H9 (cell line): ENCODE data around the gene F13A1. TPM values are rescaled to one million over a fixed set of nuclear protein-coding genes. Genes with fewer than 3 reads are reported as not detected.

Source experiments
- DNase-seq: peaks from one replicate; pipeline ENCODE4 v3.0.0-alpha.2; 2017
- H2AFZ ChIP-seq: one replicate; pipeline ENCODE4 v1.6.1; 2013; ENCODE audit warnings: mild to moderate bottlenecking, low read length, control low read depth, moderate library complexity
- H2AK5ac ChIP-seq: 2 replicates; pipeline ENCODE4 v1.6.1; 2013; ENCODE audit warnings: low read length, control low read depth, mixed read lengths; ENCODE audit not compliant: insufficient read length
- H2BK120ac ChIP-seq: one replicate; pipeline ENCODE4 v1.6.1; 2013; ENCODE audit warnings: low read depth, mild to moderate bottlenecking, low read length, control low read depth, inconsistent platforms; ENCODE audit not compliant: poor library complexity, severe bottlenecking
- H2BK12ac ChIP-seq: 2 replicates; pipeline ENCODE4 v1.6.1; 2013; ENCODE audit warnings: low read length, control low read depth, mixed read lengths, low read depth; ENCODE audit not compliant: insufficient read length
- H2BK15ac ChIP-seq: 2 replicates; pipeline ENCODE4 v1.6.1; 2013; ENCODE audit warnings: low read depth, low read length, control low read depth
- H2BK20ac ChIP-seq: one replicate; pipeline ENCODE4 v1.6.1; 2013; ENCODE audit warnings: low read depth, mild to moderate bottlenecking, low read length, control low read depth, inconsistent platforms; ENCODE audit not compliant: poor library complexity, severe bottlenecking
- H2BK5ac ChIP-seq: 2 replicates; pipeline ENCODE4 v1.6.1; 2013; ENCODE audit warnings: low read length, control low read depth, mixed read lengths; ENCODE audit not compliant: insufficient read length
- H3K14ac ChIP-seq: 2 replicates; pipeline ENCODE4 v1.6.1; 2013; ENCODE audit warnings: low read length, control low read depth; ENCODE audit not compliant: insufficient read depth
- H3K18ac ChIP-seq: 2 replicates; pipeline ENCODE4 v1.6.1; 2013; ENCODE audit warnings: low read depth, mild to moderate bottlenecking, mixed read lengths, low read length, control low read depth; ENCODE audit not compliant: insufficient read length
- H3K23ac ChIP-seq: 2 replicates; pipeline ENCODE4 v1.6.1; 2013; ENCODE audit warnings: low read length, control low read depth, mixed read lengths, low read depth; ENCODE audit not compliant: insufficient read length
- H3K23me2 ChIP-seq: 2 replicates; pipeline ENCODE4 v1.6.1; 2013; ENCODE audit warnings: low read depth, mild to moderate bottlenecking, mixed read lengths, low read length, control low read depth; ENCODE audit not compliant: insufficient read length, poor library complexity, severe bottlenecking
- H3K27ac ChIP-seq: 2 replicates; pipeline ENCODE4 v1.5.1; 2013; ENCODE audit warnings: low read length, control low read depth, mixed read lengths, low read depth; ENCODE audit not compliant: insufficient read length
- H3K27me3 ChIP-seq: 2 replicates; pipeline ENCODE4 v1.6.1; 2013; ENCODE audit warnings: low read length, control low read depth, inconsistent platforms; ENCODE audit not compliant: insufficient read depth
- H3K4ac ChIP-seq: 2 replicates; pipeline ENCODE4 v1.6.1; 2013; ENCODE audit warnings: low read depth, mild to moderate bottlenecking, control low read depth, inconsistent platforms, low read length, moderate library complexity
- H3K4me1 ChIP-seq: 2 replicates; pipeline ENCODE4 v1.6.1; 2013; ENCODE audit warnings: low read length, control low read depth, inconsistent platforms; ENCODE audit not compliant: insufficient read depth
- H3K4me2 ChIP-seq: 2 replicates; pipeline ENCODE4 v1.6.1; 2013; ENCODE audit warnings: low read length, control low read depth, mixed read lengths; ENCODE audit not compliant: insufficient read length, insufficient read depth
- H3K56ac ChIP-seq: 2 replicates; pipeline ENCODE4 v1.6.1; 2013; ENCODE audit warnings: low read depth, mild to moderate bottlenecking, mixed read lengths, low read length, control low read depth; ENCODE audit not compliant: insufficient read length
- H3K79me1 ChIP-seq: 2 replicates; pipeline ENCODE4 v1.6.1; 2013; ENCODE audit warnings: low read depth, mild to moderate bottlenecking, moderate library complexity, low read length, control low read depth, inconsistent platforms; ENCODE audit not compliant: insufficient read depth, poor library complexity, severe bottlenecking
- H3K79me2 ChIP-seq: 2 replicates; pipeline ENCODE4 v1.6.1; 2013; ENCODE audit warnings: low read length, control low read depth, inconsistent platforms; ENCODE audit not compliant: insufficient read depth
- H3K9ac ChIP-seq: 2 replicates; pipeline ENCODE4 v1.6.1; 2013; ENCODE audit warnings: low read length, control low read depth, mixed read lengths; ENCODE audit not compliant: insufficient read length; ENCODE audit errors: extremely low read depth
- H3K9me3 ChIP-seq: one replicate; pipeline ENCODE4 v1.6.1; 2013; ENCODE audit warnings: low read depth, low read length, inconsistent platforms; ENCODE audit not compliant: control insufficient read depth
- H3T11ph ChIP-seq: one replicate; pipeline ENCODE4 v1.6.1; 2013; ENCODE audit warnings: mild to moderate bottlenecking, low read length, control low read depth, inconsistent platforms
- H4K20me1 ChIP-seq: one replicate; pipeline ENCODE4 v1.6.1; 2013; ENCODE audit not compliant: control insufficient read depth, insufficient read length, insufficient read depth
- H4K5ac ChIP-seq: 2 replicates; pipeline ENCODE4 v1.6.1; 2013; ENCODE audit warnings: low read depth, mild to moderate bottlenecking, mixed read lengths, low read length, control low read depth; ENCODE audit not compliant: insufficient read length
- H4K8ac ChIP-seq: replicated peaks from 2 replicates; pipeline ENCODE4 v1.6.1; 2013; ENCODE audit warnings: low read length, control low read depth, mixed read lengths, low read depth; ENCODE audit not compliant: insufficient read length
- H4K91ac ChIP-seq: 2 replicates; pipeline ENCODE4 v1.6.1; 2013; ENCODE audit warnings: low read depth, mild to moderate bottlenecking, moderate library complexity, mixed read lengths, low read length, control low read depth; ENCODE audit not compliant: insufficient read length
- H3K27ac Mint-ChIP-seq, 3 experiments: 2 replicates in 2 of 3; 3 replicates in 1 of 3; pipeline ENCODE4 v1.8.0; 2020 to 2021; ENCODE audit warnings: mixed read lengths in 3 of 3, mild to moderate bottlenecking in 1 of 3, moderate library complexity in 1 of 3
- H3K27me3 Mint-ChIP-seq: 2 replicates; pipeline ENCODE4 v1.8.0; 2021; ENCODE audit warnings: low read depth, mild to moderate bottlenecking, moderate library complexity, mixed read lengths
- H3K36me3 Mint-ChIP-seq, 3 experiments: 2 replicates in 2 of 3; 3 replicates in 1 of 3; pipeline ENCODE4 v1.8.0; 2020 to 2021; ENCODE audit warnings: low read depth in 3 of 3, mixed read lengths in 3 of 3; ENCODE audit not compliant: insufficient read depth in 1 of 3
- H3K4me1 Mint-ChIP-seq, 2 experiments: 2 replicates each; pipeline ENCODE4 v1.8.0; 2020; ENCODE audit warnings: mixed read lengths in 2 of 2
- H3K4me3 Mint-ChIP-seq, 2 experiments: 2 replicates in 1 of 2; 3 replicates in 1 of 2; pipeline ENCODE4 v1.8.0; 2020 to 2021; ENCODE audit warnings: mild to moderate bottlenecking in 2 of 2, mixed read lengths in 2 of 2, moderate library complexity in 1 of 2
- H3K9me3 Mint-ChIP-seq, 2 experiments: 2 replicates in 1 of 2; 3 replicates in 1 of 2; pipeline ENCODE4 v1.8.0; 2020; ENCODE audit warnings: mild to moderate bottlenecking in 2 of 2, mixed read lengths in 2 of 2, moderate library complexity in 1 of 2
- whole genome bisulfite sequencing: extraction: QIAGEN DNeasy Blood & Tissue Kit; methylation state at CpG from one replicate; pipeline ENCODE4 v1.1.7; 2013; ENCODE audit warnings: missing lambda C conversion rate, low lambda C conversion rate, mixed read lengths; ENCODE audit not compliant: insufficient read length; ENCODE audit errors: extremely low coverage; 5-methylcytosine and 5-hydroxymethylcytosine counted together
- total RNA-seq: library from RNA; stranded (reverse); gene quantifications from 2 replicates; pipeline ENCODE4 v1.2.1, GENCODE V29; 2021
- TF ChIP-seq, protein P1 (sequence below): fragments of 200-600 bp; sonication (generic); conservative IDR thresholded peaks from 3 replicates; pipeline ENCODE4 v1.8.0; 2021; ENCODE audit warnings: antibody characterized with exemption, mild to moderate bottlenecking

F13A1 gene
- total RNA-seq, 1 experiment from 2014 or later = 0.15 TPM

- Mint-ChIP-seq H3K9me3 (peaks cover 0 to 4% of the 10 kb centered on the region in 2 experiments; a peak in 3 of 5 replicates), H3K4me3 (no peak overlapping the region), H3K4me1 (peaks cover 4 to 6% of the 10 kb centered on the region in 2 experiments; a peak in 3 of 4 replicates), H3K27me3 (peaks cover 3% of the 10 kb centered on the region), H3K27ac (no peak overlapping the region), H3K36me3 (no peaks in the 10 kb centered on the region; a peak in 1 of 7 replicates)
- WGBS = no CpG with 5 or more reads among the region's 3 CpGs
- no peak overlapping the region for H2BK120ac ChIP-seq
- H4K5ac ChIP-seq = no peak overlapping the region
- no peaks in the 10 kb centered on the region for H3K4me1 ChIP-seq
- H2BK20ac ChIP-seq = no peak overlapping the region
- no peak overlapping the region for H2BK5ac ChIP-seq
- no peak overlapping the region for H3K18ac ChIP-seq
- no peaks in the 10 kb centered on the region; the same call in 1 of the 2 replicates for H3K27me3 ChIP-seq
- no peak overlapping the region for H4K91ac ChIP-seq
- TF ChIP-seq, protein P1, sequence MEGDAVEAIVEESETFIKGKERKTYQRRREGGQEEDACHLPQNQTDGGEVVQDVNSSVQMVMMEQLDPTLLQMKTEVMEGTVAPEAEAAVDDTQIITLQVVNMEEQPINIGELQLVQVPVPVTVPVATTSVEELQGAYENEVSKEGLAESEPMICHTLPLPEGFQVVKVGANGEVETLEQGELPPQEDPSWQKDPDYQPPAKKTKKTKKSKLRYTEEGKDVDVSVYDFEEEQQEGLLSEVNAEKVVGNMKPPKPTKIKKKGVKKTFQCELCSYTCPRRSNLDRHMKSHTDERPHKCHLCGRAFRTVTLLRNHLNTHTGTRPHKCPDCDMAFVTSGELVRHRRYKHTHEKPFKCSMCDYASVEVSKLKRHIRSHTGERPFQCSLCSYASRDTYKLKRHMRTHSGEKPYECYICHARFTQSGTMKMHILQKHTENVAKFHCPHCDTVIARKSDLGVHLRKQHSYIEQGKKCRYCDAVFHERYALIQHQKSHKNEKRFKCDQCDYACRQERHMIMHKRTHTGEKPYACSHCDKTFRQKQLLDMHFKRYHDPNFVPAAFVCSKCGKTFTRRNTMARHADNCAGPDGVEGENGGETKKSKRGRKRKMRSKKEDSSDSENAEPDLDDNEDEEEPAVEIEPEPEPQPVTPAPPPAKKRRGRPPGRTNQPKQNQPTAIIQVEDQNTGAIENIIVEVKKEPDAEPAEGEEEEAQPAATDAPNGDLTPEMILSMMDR = no peak
- H3K9ac ChIP-seq = no peak overlapping the region
- H3K4me2 ChIP-seq = no peak overlapping the region
- H3K9me3 ChIP-seq = no peaks in the 10 kb centered on the region
- H3K79me2 ChIP-seq = no peaks in the 10 kb centered on the region
- H3K4ac ChIP-seq = no peak overlapping the region
- H3K79me1 ChIP-seq = no peaks in the 10 kb centered on the region
- no peaks in the 10 kb centered on the region for H4K20me1 ChIP-seq
- no peak overlapping the region for H4K8ac ChIP-seq
- no peak overlapping the region for H2AK5ac ChIP-seq
- no peak overlapping the region for H3T11ph ChIP-seq
- H2AFZ ChIP-seq = no peak overlapping the region
- no peak overlapping the region for H3K23ac ChIP-seq
- no peak overlapping the region for H2BK12ac ChIP-seq
- no peak overlapping the region for H3K56ac ChIP-seq
- H3K27ac ChIP-seq = no peak overlapping the region
- no peak overlapping the region for H3K14ac ChIP-seq
- no peaks in the 10 kb centered on the region for H3K23me2 ChIP-seq
- no peak overlapping the region for H2BK15ac ChIP-seq
- DNase-seq = no peak
Measured at GRCh38 chr6:6199678-6200077, 120.8 kb downstream of the F13A1 start.
